Heart left ventricle (tissue), 16 donors: ENCODE measurements around the gene LIX1. TPM values are rescaled to one million over a fixed set of nuclear protein-coding genes. Genes with fewer than 3 reads are reported as not detected.

Experiments used
- ATAC-seq, 4 donors: fragments of 200-7000 bp; cut with Tn5 transposase; one replicate each; pipeline ENCODE4 v1.9.1; 2020 to 2022; ENCODE audit warnings: moderate library complexity in 4 of 4, mild to moderate bottlenecking in 3 of 4, moderate number of reproducible peaks in 1 of 4
- DNase-seq, 5 donors: peaks; one replicate each; pipeline ENCODE4 v3.0.0-alpha.2; 2020
- H3K27ac ChIP-seq, 12 donors: fragments of 200-600 bp; sonication (generic) in 4 of 12; one replicate each; pipeline versions ENCODE4 v1.5.0 to v1.8.0; 2016 to 2022; ENCODE audit warnings: mild to moderate bottlenecking in 2 of 12
- H3K27me3 ChIP-seq, 9 donors: fragments of 200-600 bp; sonication (generic) in 2 of 9; one replicate each; pipeline versions ENCODE4 v1.5.1 to v1.8.0; 2016 to 2022; ENCODE audit warnings: mild to moderate bottlenecking in 3 of 9
- H3K36me3 ChIP-seq, 9 donors: fragments of 200-600 bp; sonication (generic) in 2 of 9; one replicate each; pipeline versions ENCODE4 v1.5.0 to v1.8.0; 2018 to 2022; ENCODE audit warnings: mild to moderate bottlenecking in 2 of 9
- H3K4me1 ChIP-seq, 12 donors: fragments of 200-600 bp; sonication (generic) in 4 of 12; one replicate each; pipeline versions ENCODE4 v1.5.0 to v1.8.0; 2016 to 2022; ENCODE audit warnings: mild to moderate bottlenecking in 3 of 12
- H3K4me3 ChIP-seq, 12 donors: fragments of 200-600 bp; sonication (generic) in 4 of 12; one replicate each; pipeline versions ENCODE4 v1.5.0 to v1.8.0; 2017 to 2022; ENCODE audit warnings: mild to moderate bottlenecking in 9 of 12, moderate library complexity in 4 of 12
- H3K9me3 ChIP-seq, 12 donors: fragments of 200-600 bp; sonication (generic) in 4 of 12; one replicate each; pipeline versions ENCODE4 v1.5.0 to v1.8.0; 2016 to 2022; ENCODE audit warnings: mild to moderate bottlenecking in 1 of 12
- POLR2A ChIP-seq, 2 donors: fragments of 450-650 bp; IDR thresholded peaks; one replicate each; pipeline ENCODE4 v1.6.1; 2017; ENCODE audit warnings: antibody characterized with exemption in 2 of 2, mild to moderate bottlenecking in 2 of 2, moderate library complexity in 2 of 2
- whole genome bisulfite sequencing, 4 donors: extraction: QIAGEN DNeasy Blood & Tissue Kit in 2 of 4; methylation state at CpG; one replicate each; pipeline versions ENCODE4 v1.1.5 to v1.1.7; 2013 to 2018; 5-methylcytosine and 5-hydroxymethylcytosine counted together
- intact Hi-C, 10 donors: fragments of 100-400 bp; cut with DNase I; formaldehyde crosslinking; loops; one replicate each; pipeline versions ENCODE4 v1.11.1 to v1.14.2; 2022
- polyA plus RNA-seq, 2 donors: library from polyadenylated mRNA; stranded (reverse); fragments of 200-250 nt; gene quantifications; one replicate each; pipeline ENCODE4 v1.2.3, GENCODE V29; 2013
- total RNA-seq, 9 donors: library from RNA; depleted of rRNA in 2 of 9; stranded (reverse); fragments of >200 nt in 2 of 9; fragmentation: NEBNext Ultra II Directional in 3 of 9; extraction: Animal tissue kit (Norgen Biotek cat#: 25700) in 3 of 9; gene quantifications; one replicate each; pipeline versions ENCODE4 v1.1.0 to v1.2.4, GENCODE V29; 2016 to 2023
- TF ChIP-seq, protein P1 (sequence below), 12 donors: fragments of 200-600 bp; sonication (generic) in 4 of 12; IDR thresholded peaks; one replicate each; pipeline versions ENCODE4 v1.5.0 to v1.8.0; 2018 to 2022; ENCODE audit warnings: antibody characterized with exemption in 12 of 12, mild to moderate bottlenecking in 5 of 12
- donor health status: ischemic (EF 13 %, LVEDD 7.1; RV severe dilation, severe dysfunction).
- donor health status: healthy with polysubstance abuse.
- donor health status: DM: no; HTN: yes; CAD: no.
- donor health status: DM: no; HTN: no; CAD: no.
- donor health status: ischemic (EF 25% LVEDD 6.9; RV normal size, moderate dysfunction).
- donor health status: ischemic (EF 25% LVEDD 5.7; RV mildly dilated, moderate dysfunction).
- donor health status: healthy.
- donor health status: DM: yes; HTN: yes; CAD: no.
- donor health status: ischemic (EF 35%, LVEDD 5.7; RV mildly dilated, moderate dysfunction).
- donor health status: nonischemic (EF 11% LVEDD 7.7; RV severe dilation, severe dysfunction).
- donor health status: DM: yes; HTN: yes; CAD: no.
- donor health status: PGD.
- donor health status: ischemic (EF 29% LVEDD 5.4; RV normal size, mild dysfunction).
- donor health status: nonischemic (EF 23%, LVEDD 6.1; RV moderate dilation, normal function).

LIX1 gene
- total and polyA plus RNA-seq, 11 donors, result 0.12 to 0.33 (median 0.22) TPM; not detected in 8

GRCh38 chr5:97073420-97073819 lies 69.0 kb downstream of the LIX1 start:
- intact Hi-C loops, result no loop called here

GRCh38 chr5:97072696-97073095 lies 69.7 kb downstream of the LIX1 start:
- intact Hi-C loops, result no loop called here
- ATAC-seq, result no peak
- TF ChIP-seq POLR2A (IDR thresholded peaks at IDR 0.05), result no peak
- TF ChIP-seq, protein P1, sequence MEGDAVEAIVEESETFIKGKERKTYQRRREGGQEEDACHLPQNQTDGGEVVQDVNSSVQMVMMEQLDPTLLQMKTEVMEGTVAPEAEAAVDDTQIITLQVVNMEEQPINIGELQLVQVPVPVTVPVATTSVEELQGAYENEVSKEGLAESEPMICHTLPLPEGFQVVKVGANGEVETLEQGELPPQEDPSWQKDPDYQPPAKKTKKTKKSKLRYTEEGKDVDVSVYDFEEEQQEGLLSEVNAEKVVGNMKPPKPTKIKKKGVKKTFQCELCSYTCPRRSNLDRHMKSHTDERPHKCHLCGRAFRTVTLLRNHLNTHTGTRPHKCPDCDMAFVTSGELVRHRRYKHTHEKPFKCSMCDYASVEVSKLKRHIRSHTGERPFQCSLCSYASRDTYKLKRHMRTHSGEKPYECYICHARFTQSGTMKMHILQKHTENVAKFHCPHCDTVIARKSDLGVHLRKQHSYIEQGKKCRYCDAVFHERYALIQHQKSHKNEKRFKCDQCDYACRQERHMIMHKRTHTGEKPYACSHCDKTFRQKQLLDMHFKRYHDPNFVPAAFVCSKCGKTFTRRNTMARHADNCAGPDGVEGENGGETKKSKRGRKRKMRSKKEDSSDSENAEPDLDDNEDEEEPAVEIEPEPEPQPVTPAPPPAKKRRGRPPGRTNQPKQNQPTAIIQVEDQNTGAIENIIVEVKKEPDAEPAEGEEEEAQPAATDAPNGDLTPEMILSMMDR (IDR thresholded peaks at IDR 0.05), result no peak
- WGBS, 4 donors, result 54 to 87% (median 67%) methylated on average over 2 of the region's 2 CpGs
- Histone ChIP-seq H3K36me3 (no peaks in the 10 kb centered on the region), H3K4me3 (no peak overlapping the region), H3K9me3 (no peaks in the 10 kb centered on the region), H3K27ac (no peak overlapping the region), H3K4me1 (peaks cover 0 to under 1% (median 0%) of the 10 kb centered on the region in 12 donors), H3K27me3 (no peaks in the 10 kb centered on the region)
- no peak for DNase-seq

More at GRCh38 chr5:97073420-97073819, 69.0 kb downstream of the LIX1 start:
- TF ChIP-seq, protein P1 (IDR thresholded peaks at IDR 0.05), result no peak
- no peak for TF ChIP-seq POLR2A (IDR thresholded peaks at IDR 0.05)
- H3K36me3 ChIP-seq, result no peaks in the 10 kb centered on the region
- H3K27me3 ChIP-seq, result no peaks in the 10 kb centered on the region
- no peaks in the 10 kb centered on the region for H3K4me1 ChIP-seq
- H3K27ac ChIP-seq, result no peak overlapping the region
- ATAC-seq, result no peak
- H3K9me3 ChIP-seq, result no peaks in the 10 kb centered on the region
- H3K4me3 ChIP-seq, result no peak overlapping the region
- WGBS, 4 donors, result 95 to 97% (median 97%) methylated on average over 3 of the region's 3 CpGs
- DNase-seq, result no peak

- Histone ChIP-seq H3K4me3 (no peak overlapping the region), H3K36me3 (no peaks in the 10 kb centered on the region), H3K9me3 (no peaks in the 10 kb centered on the region), H3K4me1 (peaks cover 0 to 6% (median 0%) of the 10 kb centered on the region in 12 donors), H3K27me3 (no peaks in the 10 kb centered on the region), H3K27ac (no peak overlapping the region)
- ATAC-seq (no peak), DNase-seq (no peak)
- TF ChIP-seq, protein P1 (IDR thresholded peaks at IDR 0.05), result no peak
- no peak for TF ChIP-seq POLR2A (IDR thresholded peaks at IDR 0.05)
- intact Hi-C loops, result no loop called here
- WGBS, 4 donors, result 86 to 92% (median 91%) methylated on average over 4 of the region's 4 CpGs
Observed at GRCh38 chr5:97071993-97072392, 70.4 kb downstream of the LIX1 start.

DNA sequence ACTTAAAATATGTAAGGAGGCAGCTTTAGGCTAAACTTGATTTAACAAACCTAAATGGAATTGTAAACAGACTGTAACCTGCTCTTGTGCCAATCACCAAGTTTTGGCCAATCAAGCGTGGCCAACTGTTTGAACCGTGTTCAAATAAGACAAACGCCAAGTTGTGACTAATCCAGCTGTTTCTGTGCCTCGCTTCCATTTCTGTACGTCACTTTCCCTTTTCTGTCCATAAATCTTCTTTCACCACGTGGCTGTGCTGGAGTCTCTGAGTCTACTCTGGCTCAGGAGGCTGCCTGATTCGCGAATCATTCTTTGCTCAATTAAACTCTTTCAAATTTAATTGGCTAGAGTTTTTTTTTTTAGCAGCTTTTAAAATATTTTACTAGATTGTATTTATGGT lies 71.3 kb downstream of the LIX1 start:
- H3K27ac ChIP-seq, result peak overlapping the region in 1 of 12 donors; percentile 67
- H3K4me1 ChIP-seq, result peaks cover 0 to 6% (median 0%) of the 10 kb centered on the region in 12 donors
- no peaks in the 10 kb centered on the region for H3K27me3 ChIP-seq
- 85 to 92% (median 87%) methylated on average over 8 of the region's 8 CpGs for WGBS, 4 donors
- intact Hi-C loops, result no loop called here
- no peaks in the 10 kb centered on the region for H3K36me3 ChIP-seq
- no peak for DNase-seq
- no peaks in the 10 kb centered on the region for H3K9me3 ChIP-seq
- no peak overlapping the region for H3K4me3 ChIP-seq
- TF ChIP-seq POLR2A (IDR thresholded peaks at IDR 0.05), result no peak
- TF ChIP-seq, protein P1 (IDR thresholded peaks at IDR 0.05), result no peak
- ATAC-seq, result no peak
